HUES6 (cell line): ENCODE results near the gene STK39.

ENCODE experiments used
- H3K27ac ChIP-seq: 2 replicates; pipeline ENCODE4 v1.7.0; 2013; ENCODE audit warnings: low read depth, mild to moderate bottlenecking, low read length, inconsistent platforms
- H3K27me3 ChIP-seq: 2 replicates; pipeline ENCODE4 v1.6.1; 2013; ENCODE audit warnings: low read length; ENCODE audit not compliant: control insufficient read depth, insufficient read depth
- H3K36me3 ChIP-seq: 2 replicates; pipeline ENCODE4 v1.6.1; 2013; ENCODE audit warnings: low read length; ENCODE audit not compliant: control insufficient read depth, insufficient read depth
- H3K4me1 ChIP-seq: 2 replicates; pipeline ENCODE4 v1.6.1; 2013; ENCODE audit warnings: low read length; ENCODE audit not compliant: control insufficient read depth, insufficient read depth
- H3K4me3 ChIP-seq: 2 replicates; pipeline ENCODE4 v1.5.1; 2013; ENCODE audit warnings: low read depth, low read length
- H3K9ac ChIP-seq: one replicate; pipeline ENCODE4 v1.6.1; 2013; ENCODE audit warnings: mild to moderate bottlenecking, low read length
- H3K9me3 ChIP-seq: 2 replicates; pipeline ENCODE4 v1.6.1; 2013; ENCODE audit warnings: low read depth, low read length; ENCODE audit not compliant: control insufficient read depth, insufficient read depth

Gene STK39

DNA sequence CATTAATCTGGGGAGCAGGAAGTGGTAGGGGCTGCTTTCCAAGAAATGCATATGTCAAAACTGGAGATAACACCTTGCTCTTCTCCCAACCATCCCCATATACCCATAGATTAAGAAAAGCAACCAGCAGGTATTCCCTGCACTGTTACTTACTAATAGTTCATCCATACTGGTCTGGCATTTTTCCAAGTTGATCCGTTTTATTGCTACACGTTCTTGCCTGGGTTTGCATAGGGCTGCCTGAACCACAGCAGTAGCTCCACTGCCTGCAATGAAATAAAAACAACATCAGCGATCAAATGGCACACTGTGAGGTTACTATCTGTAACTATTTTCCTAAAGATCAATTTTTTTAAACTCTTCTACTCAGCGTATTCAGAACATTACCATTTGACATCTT lies 65.6 kb downstream of the STK39 start:
- no peak overlapping the region for H3K9ac ChIP-seq
- H3K27me3 ChIP-seq, result no peaks in the 10 kb centered on the region
- no peak overlapping the region for H3K27ac ChIP-seq
- no peak overlapping the region for H3K4me3 ChIP-seq
- H3K4me1 ChIP-seq, result peaks cover 54% of the 10 kb centered on the region
- no peaks in the 10 kb centered on the region for H3K9me3 ChIP-seq
- no peaks in the 10 kb centered on the region for H3K36me3 ChIP-seq

DNA sequence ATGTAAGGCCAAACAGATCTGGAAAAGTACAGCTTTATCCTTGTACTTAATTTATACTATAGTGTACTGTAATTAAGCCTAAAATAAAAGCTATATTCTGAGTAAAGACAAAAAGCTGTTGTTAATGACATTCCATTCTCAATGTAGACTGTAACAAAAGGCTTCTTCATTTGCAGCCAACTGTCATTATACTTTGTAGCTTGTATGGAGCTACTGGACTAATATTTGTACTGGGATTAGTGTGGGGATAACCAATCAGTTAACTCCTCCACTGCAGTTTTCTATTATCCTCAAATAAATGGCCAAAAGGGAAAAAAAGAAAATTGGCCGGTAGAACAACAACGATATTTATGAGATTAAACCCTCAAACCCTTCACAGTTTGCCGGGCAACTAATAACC lies 66.5 kb downstream of the STK39 start:
- no peaks in the 10 kb centered on the region for H3K9me3 ChIP-seq
- H3K4me3 ChIP-seq, result no peak overlapping the region
- no peaks in the 10 kb centered on the region for H3K27me3 ChIP-seq
- peaks cover 46% of the 10 kb centered on the region for H3K4me1 ChIP-seq
- no peak overlapping the region for H3K27ac ChIP-seq
- no peaks in the 10 kb centered on the region for H3K36me3 ChIP-seq
- H3K9ac ChIP-seq, result no peak overlapping the region

DNA sequence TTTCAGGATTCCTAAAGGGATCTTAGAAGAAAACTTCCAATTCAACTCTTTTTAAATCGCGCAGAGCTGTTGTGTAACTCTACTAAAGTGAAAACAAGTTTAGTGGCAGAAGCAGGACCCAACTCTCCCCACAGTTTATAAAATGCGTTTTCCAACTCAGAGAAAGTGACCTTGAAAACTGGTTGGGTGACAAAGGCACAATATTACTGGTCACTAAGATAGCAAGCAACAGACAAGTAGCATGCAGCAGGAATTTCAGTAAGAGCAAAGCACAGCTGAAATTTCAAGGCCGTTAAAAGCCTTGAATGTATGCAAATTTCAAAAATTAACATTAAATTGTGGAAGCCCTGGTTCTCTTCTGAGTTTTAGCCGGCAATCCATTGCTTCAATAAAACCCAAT lies 66.9 kb downstream of the STK39 start:
- Histone ChIP-seq H3K27ac (no peak overlapping the region), H3K9ac (no peak overlapping the region), H3K4me3 (no peak overlapping the region), H3K27me3 (no peaks in the 10 kb centered on the region), H3K9me3 (no peaks in the 10 kb centered on the region), H3K36me3 (no peaks in the 10 kb centered on the region), H3K4me1 (peaks cover 41% of the 10 kb centered on the region)

DNA sequence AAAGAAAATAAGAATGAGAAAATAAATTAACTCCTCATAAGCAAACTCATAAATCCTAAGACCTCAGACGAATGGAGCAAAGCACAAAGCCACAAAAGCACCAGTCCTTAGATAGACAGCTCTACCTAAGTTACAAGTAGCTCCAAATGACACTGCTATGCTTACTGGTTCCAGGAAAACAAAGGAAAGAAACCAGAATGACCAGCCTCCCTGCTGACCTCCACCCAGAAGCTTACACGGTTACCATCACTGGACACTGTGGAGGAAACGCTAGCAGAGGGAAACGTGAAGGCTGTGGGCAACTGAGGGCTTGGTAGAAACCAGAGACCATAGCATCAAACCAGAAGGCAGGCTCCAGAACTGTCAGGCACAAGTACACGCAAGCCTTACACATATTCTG lies 67.8 kb downstream of the STK39 start:
- H3K9ac ChIP-seq, result no peak overlapping the region
- H3K27me3 ChIP-seq, result no peaks in the 10 kb centered on the region
- no peak overlapping the region for H3K27ac ChIP-seq
- no peaks in the 10 kb centered on the region for H3K36me3 ChIP-seq
- no peak overlapping the region for H3K4me3 ChIP-seq
- no peaks in the 10 kb centered on the region for H3K9me3 ChIP-seq
- peaks cover 37% of the 10 kb centered on the region for H3K4me1 ChIP-seq

DNA sequence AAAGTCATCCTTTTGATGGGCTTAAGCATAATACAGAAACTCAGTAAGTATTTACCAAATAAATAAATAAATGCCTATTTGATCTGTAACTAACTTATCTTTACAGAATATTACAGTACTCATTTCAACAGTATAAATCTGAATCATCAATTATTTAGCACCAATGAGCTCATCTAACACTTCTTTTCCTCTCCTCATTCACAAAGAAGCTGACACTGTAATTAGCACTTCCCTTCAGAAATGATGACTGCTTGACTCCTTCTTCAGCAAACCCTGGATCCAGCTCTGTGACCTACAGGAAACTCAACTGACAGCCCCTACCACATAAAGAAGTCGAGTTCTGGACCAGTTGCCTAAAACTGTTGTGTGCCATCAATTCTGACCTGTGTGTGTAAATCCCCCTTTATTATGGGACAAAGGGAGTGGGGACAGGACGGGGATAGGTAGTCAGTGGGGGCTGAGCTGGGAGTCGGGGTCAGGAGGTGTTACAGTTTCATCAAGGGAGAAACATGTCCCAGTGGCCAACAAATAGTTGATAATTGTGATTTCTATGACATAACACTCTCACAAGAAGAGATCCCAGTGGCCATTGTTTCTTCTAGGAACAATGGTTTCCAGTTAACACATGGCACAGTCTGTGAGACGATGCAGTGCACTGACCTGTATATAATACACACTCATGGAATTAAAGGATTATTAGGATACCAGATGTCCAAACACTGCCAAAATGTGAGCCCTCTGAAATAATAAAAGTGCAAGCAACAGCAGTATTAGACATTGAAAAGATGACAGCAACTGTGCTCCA lies 68.7 kb downstream of the STK39 start:
- Histone ChIP-seq H3K4me3 (no peak overlapping the region), H3K27me3 (no peaks in the 10 kb centered on the region), H3K9me3 (no peaks in the 10 kb centered on the region), H3K4me1 (peaks cover 37% of the 10 kb centered on the region), H3K27ac (no peak overlapping the region), H3K9ac (no peak overlapping the region), H3K36me3 (no peaks in the 10 kb centered on the region)

DNA sequence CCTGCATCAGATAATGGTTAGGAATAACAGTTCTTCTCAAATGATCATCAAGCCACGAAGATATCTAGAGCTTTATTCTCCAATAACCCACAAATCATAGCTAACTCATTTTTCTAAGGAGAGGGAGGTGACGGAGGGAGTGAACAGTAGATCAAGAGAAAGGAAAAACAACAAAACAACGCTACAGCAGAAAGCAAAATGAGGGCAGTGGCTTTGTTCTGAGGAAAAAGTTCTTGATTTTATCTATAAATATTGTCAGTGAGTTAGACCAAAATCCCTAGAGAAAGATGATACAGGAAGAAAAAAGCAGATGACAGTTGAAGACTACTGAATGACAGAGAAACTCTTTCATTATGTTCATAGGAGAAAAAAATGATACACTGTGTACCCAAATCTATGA lies 71.0 kb downstream of the STK39 start:
- no peak overlapping the region for H3K4me3 ChIP-seq
- peaks cover 25% of the 10 kb centered on the region for H3K4me1 ChIP-seq
- no peak overlapping the region for H3K9ac ChIP-seq
- no peak overlapping the region for H3K27ac ChIP-seq
- H3K36me3 ChIP-seq, result no peaks in the 10 kb centered on the region
- no peaks in the 10 kb centered on the region for H3K27me3 ChIP-seq
- H3K9me3 ChIP-seq, result no peaks in the 10 kb centered on the region

DNA sequence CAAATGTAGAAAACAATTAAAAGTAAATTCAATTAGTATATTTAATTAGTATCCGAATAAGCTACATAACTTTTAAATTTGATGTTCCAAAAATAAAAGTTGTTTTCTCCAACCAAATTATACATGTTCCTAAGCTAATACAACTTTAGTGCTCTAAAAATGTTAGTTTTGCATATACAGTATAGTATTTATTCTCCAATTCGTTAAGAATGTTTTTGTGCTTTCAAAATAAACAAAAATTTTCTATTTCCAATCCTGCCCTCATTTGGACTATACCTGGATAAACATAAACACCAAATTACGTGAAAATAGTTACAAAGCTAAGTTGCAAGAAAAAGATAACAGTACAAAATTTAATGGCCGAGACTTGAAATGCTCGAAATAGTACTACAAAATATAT lies 71.9 kb downstream of the STK39 start:
- Histone ChIP-seq H3K27me3 (no peaks in the 10 kb centered on the region), H3K9ac (no peak overlapping the region), H3K36me3 (no peaks in the 10 kb centered on the region), H3K4me1 (peaks cover 20% of the 10 kb centered on the region), H3K9me3 (no peaks in the 10 kb centered on the region), H3K27ac (no peak overlapping the region), H3K4me3 (no peak overlapping the region)

DNA sequence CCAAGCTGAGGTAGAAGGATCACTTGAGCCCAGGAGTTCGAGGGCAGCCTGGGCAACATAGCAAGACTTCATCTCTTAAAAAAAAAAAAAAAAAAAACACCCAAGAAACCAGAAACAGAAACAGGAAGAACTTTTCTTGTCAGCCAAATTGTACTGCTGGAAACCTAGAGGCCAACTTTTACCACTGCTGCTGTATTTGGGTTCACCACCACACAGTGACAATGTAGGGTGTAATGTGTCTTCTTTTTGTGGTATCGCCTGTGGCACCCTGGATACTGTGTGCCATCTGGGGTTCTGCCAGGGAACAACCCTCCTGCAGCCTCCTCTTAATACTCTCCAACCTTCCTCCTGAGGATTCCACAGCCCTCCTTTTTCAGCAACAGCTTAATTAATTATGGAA lies 72.6 kb downstream of the STK39 start:
- Histone ChIP-seq H3K9me3 (no peaks in the 10 kb centered on the region), H3K27ac (no peak overlapping the region), H3K36me3 (no peaks in the 10 kb centered on the region), H3K4me1 (peaks cover 21% of the 10 kb centered on the region), H3K4me3 (no peak overlapping the region), H3K27me3 (no peaks in the 10 kb centered on the region), H3K9ac (no peak overlapping the region)

DNA sequence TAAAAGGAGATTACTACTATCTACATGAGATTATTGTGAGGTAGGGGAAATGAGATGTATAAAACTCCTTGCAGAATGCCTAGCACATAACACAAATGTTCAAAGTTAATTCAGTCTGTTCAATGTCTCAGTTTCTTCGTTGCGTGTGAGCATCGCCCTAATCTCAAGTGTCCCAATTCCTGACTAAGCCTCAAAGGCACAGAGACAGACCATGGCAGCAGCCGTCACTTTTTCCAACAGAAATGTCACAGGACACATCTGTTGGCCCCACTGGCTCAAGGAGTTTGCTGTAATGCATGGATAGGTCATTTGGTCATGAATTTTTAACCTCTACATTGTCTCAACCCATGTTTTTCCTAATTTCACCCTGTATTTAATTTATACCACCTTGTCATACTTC lies 75.3 kb downstream of the STK39 start:
- peaks cover 8% of the 10 kb centered on the region; the same call in 1 of the 2 replicates for H3K4me1 ChIP-seq
- H3K9me3 ChIP-seq, result no peaks in the 10 kb centered on the region
- no peak overlapping the region for H3K27ac ChIP-seq
- H3K9ac ChIP-seq, result no peak overlapping the region
- no peaks in the 10 kb centered on the region for H3K27me3 ChIP-seq
- H3K4me3 ChIP-seq, result no peak overlapping the region
- H3K36me3 ChIP-seq, result no peaks in the 10 kb centered on the region

DNA sequence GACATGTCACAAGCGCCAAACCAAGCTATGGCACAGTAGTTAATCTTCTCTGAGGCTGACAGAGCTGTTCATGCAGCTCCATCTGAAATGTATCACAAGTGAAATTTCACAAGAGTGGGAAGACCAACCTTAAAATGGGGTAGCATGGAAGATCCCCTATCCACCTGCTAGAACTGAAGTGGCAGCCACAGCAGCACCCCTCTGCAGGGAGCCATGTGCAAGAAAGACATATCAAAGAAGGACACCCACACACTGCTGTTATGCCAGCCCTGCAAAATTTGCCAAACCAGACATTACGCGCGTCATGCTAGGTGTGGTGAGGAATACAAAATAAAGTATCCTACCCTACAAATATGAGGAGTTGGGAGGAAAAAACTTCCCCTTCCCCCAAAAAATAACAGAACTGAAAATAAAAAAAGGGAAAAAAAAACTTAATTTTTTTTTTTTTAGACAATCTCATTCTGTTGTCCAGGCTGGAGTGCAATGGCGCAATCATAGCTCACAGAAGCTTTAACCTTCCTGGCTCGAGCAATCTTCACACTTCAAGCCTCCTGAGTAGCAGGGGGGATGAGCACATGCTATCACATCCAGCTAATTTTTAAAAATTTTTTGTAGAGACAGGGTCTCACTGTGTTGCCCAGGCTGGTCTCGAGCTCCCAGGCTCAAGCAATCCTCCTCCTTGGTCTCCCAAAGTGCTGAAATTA lies 76.2 kb downstream of the STK39 start:
- no peaks in the 10 kb centered on the region for H3K36me3 ChIP-seq
- H3K9ac ChIP-seq, result no peak overlapping the region
- peaks cover 8% of the 10 kb centered on the region; the same call in 1 of the 2 replicates for H3K4me1 ChIP-seq
- no peak overlapping the region for H3K27ac ChIP-seq
- H3K27me3 ChIP-seq, result no peaks in the 10 kb centered on the region
- H3K4me3 ChIP-seq, result no peak overlapping the region
- no peaks in the 10 kb centered on the region for H3K9me3 ChIP-seq

DNA sequence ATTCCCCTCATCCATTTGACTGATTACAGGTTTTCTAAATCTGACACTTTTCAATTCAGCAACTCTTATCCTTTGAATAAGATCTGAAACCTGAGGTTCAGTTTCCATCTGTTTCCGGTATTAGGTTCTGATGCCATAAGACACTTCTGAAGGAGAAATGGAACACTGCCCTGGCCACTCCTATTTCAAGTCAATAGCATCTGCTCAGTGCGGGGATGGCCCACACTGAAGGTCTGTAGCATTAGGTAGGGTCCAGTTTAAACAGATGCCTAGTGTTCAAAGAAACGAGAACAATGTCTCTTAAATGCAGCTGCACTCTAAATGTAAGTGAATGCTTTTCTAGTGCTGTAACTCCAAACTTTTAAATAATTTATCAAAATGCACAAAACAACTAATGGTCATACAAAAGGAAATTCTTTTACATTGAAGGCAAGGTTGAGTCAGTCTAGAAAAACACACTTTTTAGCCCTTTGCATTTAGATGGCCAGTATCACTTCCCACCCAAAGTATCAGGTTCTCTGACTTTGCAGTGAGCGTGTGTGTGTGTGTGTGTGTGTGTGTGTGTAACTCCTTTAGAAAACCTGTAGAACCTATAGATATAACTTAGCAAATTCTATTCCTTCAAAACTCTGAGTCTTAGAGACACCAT lies 78.2 kb downstream of the STK39 start:
- Histone ChIP-seq H3K9ac (no peak overlapping the region), H3K9me3 (no peaks in the 10 kb centered on the region), H3K27me3 (no peaks in the 10 kb centered on the region), H3K36me3 (no peaks in the 10 kb centered on the region), H3K4me3 (no peak overlapping the region), H3K4me1 (peaks cover 8% of the 10 kb centered on the region; the same call in 1 of the 2 replicates), H3K27ac (no peak overlapping the region)
